Activated CD8-positive, alpha-beta memory T cell treated with anti-CD3 and anti-CD28 coated beads for 4 hours (primary cell): ENCODE results near the gene L3MBTL3.
"Not testable (repeated sequence)": the region's sequence is repeated elsewhere in the genome, so short reads cannot be mapped to it uniquely, and the experiment has no call there.

ENCODE experiments used
- DNase-seq, 2 donors: peaks; one replicate each; pipeline ENCODE4 v3.0.0-alpha.2; 2020; ENCODE audit warnings: low read depth in 2 of 2

The L3MBTL3 gene

DNA sequence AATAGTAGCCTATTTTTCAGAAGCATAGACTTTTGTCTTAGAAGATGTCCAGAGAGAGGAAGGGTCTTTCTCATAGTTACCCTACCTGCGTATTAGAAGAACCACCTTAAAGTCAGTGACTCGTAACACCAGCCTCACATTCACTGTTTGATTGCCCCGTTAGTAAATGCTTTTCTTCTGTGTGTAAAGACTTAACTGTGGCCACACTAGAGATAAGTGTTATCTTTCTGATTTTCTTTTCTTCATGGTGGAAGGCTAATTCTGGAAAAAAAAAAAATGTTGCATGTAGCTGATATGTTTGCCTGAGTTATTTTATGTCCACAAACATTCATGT, 120.5 kb downstream of the L3MBTL3 start:
- DNase-seq = no peak

GRCh38 chr6:130140084-130140483, 121.7 kb downstream of the L3MBTL3 start:
- no peak for DNase-seq

DNA sequence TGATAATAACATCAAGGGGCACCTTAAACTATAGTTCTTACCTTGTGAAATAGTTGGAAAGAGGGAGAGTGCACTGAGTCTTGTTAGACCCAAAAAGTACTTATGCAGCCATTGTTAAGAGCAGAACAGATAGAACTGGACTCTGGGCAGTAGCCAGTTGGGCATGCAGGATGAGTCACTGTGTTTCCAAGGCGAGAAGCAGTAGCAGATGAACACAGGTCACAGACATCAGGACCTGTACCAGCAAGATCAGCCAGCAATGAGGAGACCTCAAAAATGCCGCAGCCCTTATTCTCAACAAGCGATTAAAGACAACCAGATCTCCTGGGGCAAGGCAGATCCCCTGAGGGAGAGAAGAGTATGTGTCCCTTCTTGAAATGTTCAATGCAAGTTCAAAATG, 125.3 kb downstream of the L3MBTL3 start:
- no peak for DNase-seq

GRCh38 chr6:130147111-130147510, 128.7 kb downstream of the L3MBTL3 start:
- no peak for DNase-seq

DNA sequence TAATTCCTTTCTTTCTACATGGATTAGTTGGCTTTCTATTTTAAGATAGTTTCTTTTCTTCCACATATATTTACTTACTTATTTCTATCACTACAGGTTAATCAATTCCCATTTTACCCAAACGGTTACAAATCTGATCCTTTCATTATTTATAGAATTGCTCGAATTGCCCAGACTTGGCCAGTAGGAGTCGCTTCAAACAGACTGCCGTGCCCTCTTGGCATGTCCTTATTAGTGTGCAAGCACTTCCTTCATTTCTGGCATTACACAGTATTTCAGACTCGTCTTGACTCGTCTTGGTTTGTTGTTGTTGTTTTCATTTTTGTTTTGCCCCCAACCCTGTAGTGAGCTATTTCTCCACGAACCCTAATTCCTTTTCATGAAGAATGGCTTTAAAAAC, 129.8 kb downstream of the L3MBTL3 start:
- DNase-seq = no peak

DNA sequence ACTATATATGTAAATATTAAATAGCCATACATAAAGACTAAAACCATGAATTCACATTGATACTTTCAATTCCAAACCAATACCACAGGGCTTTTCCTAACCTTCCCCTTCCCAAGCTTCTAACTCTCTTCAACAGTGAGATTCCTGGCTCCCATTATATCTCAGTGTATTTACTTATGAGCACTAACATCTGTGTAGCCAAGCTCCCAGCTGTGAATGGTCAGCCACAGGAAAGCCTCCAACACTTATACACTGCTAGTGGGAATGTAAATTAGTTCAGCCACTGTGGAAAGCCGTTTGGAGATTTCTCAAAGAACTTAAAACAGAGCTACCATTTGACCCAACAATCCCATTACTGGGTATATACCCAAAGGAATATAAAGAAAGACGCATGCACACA, 130.6 kb downstream of the L3MBTL3 start:
- not testable (repeated sequence) for DNase-seq

GRCh38 chr6:130150906-130151305, 132.5 kb downstream of the L3MBTL3 start:
- DNase-seq = no peak

- DNase-seq = no peak
These were observed 134.6 kb downstream of the L3MBTL3 start for GRCh38 chr6:130152908-130153510.

DNA sequence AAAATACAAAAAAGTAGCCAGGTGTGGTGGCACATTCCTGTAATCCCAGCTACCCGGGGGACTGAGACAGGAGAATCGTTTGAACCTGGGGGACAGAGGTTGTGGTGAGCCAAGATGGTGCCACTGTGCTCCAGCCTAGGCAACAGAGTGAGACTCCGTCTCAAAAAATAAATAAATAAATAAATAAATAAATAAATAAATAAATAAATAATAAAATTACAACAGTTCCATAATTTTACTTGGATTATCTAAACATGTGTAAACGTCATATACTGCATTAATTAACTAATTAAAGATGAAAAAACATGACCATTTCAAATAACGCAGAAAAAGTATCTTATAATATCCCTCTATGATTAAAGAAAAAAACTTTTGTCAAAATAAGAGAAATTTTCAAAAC, 138.5 kb downstream of the L3MBTL3 start:
- DNase-seq = no peak

DNA sequence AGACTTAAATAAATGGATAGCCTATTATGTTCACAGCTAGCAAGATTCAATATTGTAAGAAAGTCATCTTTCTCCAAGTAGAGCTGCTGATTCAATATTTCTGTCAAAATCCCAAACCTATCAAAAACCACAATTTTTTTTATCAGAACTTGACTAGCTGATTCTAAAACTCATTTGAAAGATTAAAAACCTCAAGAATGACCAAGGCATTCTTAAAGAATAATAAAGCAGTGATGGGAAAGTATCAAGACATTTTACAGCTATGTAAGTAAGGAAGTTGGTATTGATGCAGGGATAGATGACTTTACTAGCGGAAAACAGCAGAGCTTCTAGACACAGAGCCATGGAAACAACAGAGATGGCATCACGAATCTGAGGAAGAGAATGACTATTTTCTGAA, 139.7 kb downstream of the L3MBTL3 start:
- no peak for DNase-seq

GRCh38 chr6:130158548-130158947, 140.2 kb downstream of the L3MBTL3 start:
- no peak for DNase-seq

DNA sequence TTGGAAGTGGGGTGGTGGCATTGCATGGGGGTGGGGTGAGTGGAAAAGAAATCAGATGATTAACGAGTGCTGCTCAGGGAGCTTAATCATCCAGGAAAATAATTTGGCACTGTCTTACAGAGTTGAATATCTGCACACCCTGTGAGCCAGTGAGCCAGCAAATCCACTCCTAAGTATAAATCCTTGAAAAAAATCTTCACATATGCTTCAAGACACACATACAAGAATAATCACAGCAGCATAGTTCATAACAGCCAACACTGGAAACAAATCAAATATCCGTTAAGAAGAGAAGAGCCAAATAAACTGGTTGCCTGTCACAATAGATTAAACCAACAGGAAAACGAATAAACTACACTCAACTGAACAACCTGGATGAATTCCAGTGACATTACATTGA, 141.6 kb downstream of the L3MBTL3 start:
- DNase-seq = no peak

- no peak for DNase-seq
These were observed 143.5 kb downstream of the L3MBTL3 start for GRCh38 chr6:130161683-130162404.

- no peak for DNase-seq
These were observed 144.0 kb downstream of the L3MBTL3 start for GRCh38 chr6:130162421-130162820.

- no peak for DNase-seq
These were observed 144.9 kb downstream of the L3MBTL3 start for GRCh38 chr6:130163266-130163665.

DNA sequence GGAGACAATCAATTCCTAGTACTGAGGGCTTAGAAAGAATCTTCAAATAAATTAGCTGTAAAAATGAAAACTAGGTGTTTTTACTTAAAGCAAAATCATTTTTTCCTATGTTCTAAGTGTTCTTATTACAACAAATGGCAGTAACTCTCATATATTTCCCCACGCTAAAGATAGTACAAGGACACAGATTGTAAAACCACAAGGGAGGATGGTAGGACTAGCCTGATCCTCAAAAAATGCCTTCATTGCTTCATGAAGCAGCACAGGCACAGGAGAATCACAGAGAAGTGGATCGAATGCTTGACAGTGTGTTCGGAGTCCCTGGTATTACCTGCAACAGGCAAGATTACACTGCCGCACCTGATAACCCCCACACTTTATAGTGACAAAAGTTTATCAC, 145.9 kb downstream of the L3MBTL3 start:
- DNase-seq = no peak

GRCh38 chr6:130167655-130168054, 149.3 kb downstream of the L3MBTL3 start:
- no peak for DNase-seq

DNA sequence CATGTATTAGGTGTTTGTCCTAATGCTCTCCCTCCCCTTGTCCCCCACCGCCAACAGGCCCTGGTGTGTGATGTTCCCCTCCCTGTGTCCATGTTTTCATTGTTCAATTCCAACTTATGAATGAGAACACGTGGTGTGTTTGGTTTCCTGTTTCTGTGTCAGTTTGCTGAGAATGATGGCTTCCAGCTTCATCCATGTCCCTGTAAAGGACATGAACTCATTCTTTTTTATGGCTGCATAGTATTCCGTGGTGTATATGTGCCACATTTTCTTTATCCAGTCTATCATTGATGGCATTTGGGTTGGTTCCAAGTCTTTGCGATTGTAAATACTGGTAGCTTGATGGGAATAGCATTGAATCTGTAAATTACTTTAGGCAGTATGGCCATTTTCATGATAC, 151.8 kb downstream of the L3MBTL3 start:
- not testable (repeated sequence) for DNase-seq

DNA sequence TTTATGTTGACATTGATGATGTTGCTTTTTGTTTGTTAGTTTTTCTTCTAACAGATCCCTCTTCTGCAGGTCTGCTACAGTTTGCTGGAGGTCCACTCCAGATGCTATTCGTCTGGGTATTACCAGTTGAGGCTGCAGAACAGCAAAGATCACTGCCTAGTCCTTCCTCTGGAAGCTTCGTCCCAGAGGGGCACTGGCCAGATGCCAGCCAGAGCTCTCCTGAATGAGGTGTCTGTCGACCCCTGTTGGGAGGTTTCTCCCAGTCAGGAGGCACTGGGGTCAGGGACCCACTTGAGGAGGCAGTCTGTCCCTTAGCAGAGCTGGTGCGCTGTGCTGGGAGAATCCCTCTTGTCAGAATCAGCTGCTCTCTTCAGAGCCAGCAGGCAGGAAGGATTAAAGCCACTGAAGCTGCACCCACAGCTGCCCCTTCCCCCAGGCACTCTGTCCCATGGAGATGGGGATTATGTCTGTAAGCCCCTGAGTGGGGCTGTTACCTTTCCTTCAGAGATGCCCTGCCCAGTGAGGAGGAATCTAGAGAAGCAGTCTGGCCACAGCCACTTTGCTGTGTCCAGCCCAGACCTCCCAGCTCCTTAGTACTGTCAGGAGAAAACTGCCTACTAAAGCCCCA, 155.1 kb downstream of the L3MBTL3 start:
- not testable (repeated sequence) for DNase-seq

DNA sequence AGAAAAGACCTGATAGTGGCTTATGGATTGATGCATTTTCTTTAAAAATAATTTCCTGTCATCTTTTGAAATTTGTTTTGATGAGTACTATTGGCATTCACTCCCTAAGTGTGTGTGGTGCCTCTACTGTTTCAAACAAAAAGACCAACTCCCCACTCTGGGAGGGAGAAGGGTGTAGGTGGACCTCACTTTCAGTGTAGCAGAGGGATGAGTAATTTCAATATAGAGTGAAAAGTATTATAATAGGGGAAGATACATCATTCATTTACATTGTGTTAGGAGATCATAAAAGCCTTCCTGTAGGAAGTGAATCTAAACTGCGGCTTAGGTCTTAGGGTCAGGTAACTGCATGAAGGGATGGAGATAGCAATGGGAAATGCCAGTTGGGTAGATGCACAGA, 158.0 kb downstream of the L3MBTL3 start:
- DNase-seq = no peak

DNA sequence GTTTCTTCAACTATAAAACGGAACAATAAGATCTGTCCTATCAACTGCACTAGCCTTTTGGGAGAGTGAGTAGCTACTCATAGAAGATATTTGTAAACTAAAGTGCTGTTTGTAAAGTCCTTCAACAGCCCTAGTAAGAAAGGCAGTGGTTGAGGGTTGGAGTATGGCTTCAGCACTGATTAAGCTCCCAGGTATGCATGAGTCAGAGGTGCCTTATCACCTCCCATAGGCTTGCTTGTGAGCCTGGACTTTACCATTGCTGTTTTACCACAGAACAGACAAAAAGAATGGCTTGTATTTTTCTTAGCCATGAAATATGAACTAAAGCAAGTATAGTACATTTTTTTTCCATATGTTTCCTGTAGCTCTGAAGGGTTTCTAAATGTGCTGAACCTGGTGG, 160.3 kb downstream of the L3MBTL3 start:
- no peak for DNase-seq

DNA sequence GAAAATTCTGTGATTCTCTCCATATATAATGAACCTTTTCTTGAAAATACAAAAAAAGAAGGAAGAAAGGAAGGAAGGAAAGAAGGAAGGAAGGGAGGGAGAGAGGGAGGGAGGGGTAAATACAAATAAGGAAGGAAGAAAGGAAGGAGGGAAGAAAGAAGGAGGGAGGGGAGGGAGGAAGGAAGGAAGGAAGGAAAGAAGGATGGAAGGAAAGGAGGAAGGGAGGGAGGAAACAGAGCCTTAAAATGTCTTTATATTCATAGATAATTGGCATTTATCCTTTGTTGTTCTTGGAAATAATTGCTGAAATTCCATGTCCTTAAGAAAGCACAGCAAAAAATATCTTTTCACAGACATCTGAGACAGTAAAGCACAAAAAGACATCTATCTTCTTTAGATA, 164.1 kb downstream of the L3MBTL3 start:
- no peak for DNase-seq
